Endothelial cell of umbilical vein (primary cell): ENCODE measurements around the gene GHRH. TPM values are rescaled to one million over a fixed set of nuclear protein-coding genes. Genes with fewer than 3 reads are reported as not detected.

Source experiments
- BruUV-seq: library from RNA; stranded (reverse); fragments of 400-500 nt; replicated peaks from 2 replicates; lab custom pipeline; 2021; lab: Mats Ljungman, UMichigan
- CTCF ChIA-PET: fragments of 300-600, 350-600 bp; sonication (Branson Sonifier 250); formaldehyde crosslinking; loops from one replicate; lab custom pipeline; 2021; ENCODE audit warnings: antibody characterized with exemption, inconsistent platforms; lab: Charles Lee
- POLR2A ChIA-PET: fragments of 300-600, 350-600 bp; sonication (Branson Sonifier 250); formaldehyde crosslinking; loops from one replicate; lab custom pipeline; 2021; ENCODE audit warnings: antibody characterized with exemption, inconsistent platforms; lab: Charles Lee
- DNase-seq: peaks from one replicate; pipeline ENCODE4 v3.0.0-alpha.2; 2011; ENCODE audit warnings: low read depth, low spot score
- FAIRE-seq: peaks from 2 replicates; lab custom pipeline; 2011; peaks lifted over from hg19 to GRCh38; lab: Jason Lieb, UNC
- H2AFZ ChIP-seq: 2 replicates; pipeline ENCODE4 v1.6.0; 2012; ENCODE audit warnings: low read depth, low read length, control low read depth, inconsistent platforms
- H3K27ac ChIP-seq: 2 replicates; pipeline ENCODE4 v1.5.1; 2011; ENCODE audit warnings: low read depth, mild to moderate bottlenecking, control low read depth, low read length, moderate library complexity; ENCODE audit not compliant: insufficient read depth
- H3K27me3 ChIP-seq, 2 experiments: 2 replicates each; pipeline versions ENCODE4 v1.6.0 to v1.6.1; 2011; ENCODE audit warnings: low read length in 2 of 2, mixed read lengths in 1 of 2; ENCODE audit not compliant: control insufficient read depth in 2 of 2, insufficient read depth in 2 of 2
- H3K36me3 ChIP-seq, 2 experiments: 2 replicates in 1 of 2; 3 replicates in 1 of 2; pipeline ENCODE4 v1.5.1; 2011; ENCODE audit warnings: low read length in 2 of 2, mild to moderate bottlenecking in 1 of 2, moderate library complexity in 1 of 2; ENCODE audit not compliant: control insufficient read depth in 2 of 2, insufficient read depth in 2 of 2; ENCODE audit errors: extremely low read depth in 1 of 2
- H3K4me1 ChIP-seq: 3 replicates; pipeline ENCODE4 v1.5.1; 2011; ENCODE audit warnings: mild to moderate bottlenecking, low read length; ENCODE audit not compliant: control insufficient read depth, insufficient read depth; ENCODE audit errors: extremely low read depth
- H3K4me2 ChIP-seq: 2 replicates; pipeline ENCODE4 v1.6.1; 2011; ENCODE audit warnings: low read length, control low read depth, mixed read lengths; ENCODE audit not compliant: insufficient read depth
- H3K4me3 ChIP-seq, 3 experiments: fragments of 200-600 bp in 1 of 3; sonication (generic), shearing (Covaris generic) in 1 of 3; replicated peaks in 1 of 3; 2 replicates each; pipeline ENCODE4 v1.5.1; 2011 to 2016; ENCODE audit warnings: control low read depth in 3 of 3, low read length in 3 of 3, mild to moderate bottlenecking in 2 of 3, inconsistent platforms in 1 of 3, low read depth in 1 of 3, moderate library complexity in 1 of 3; ENCODE audit not compliant: insufficient read depth in 1 of 3
- H3K79me2 ChIP-seq: 2 replicates; pipeline ENCODE4 v1.6.0; 2012; ENCODE audit warnings: low read length, inconsistent platforms; ENCODE audit not compliant: control insufficient read depth, insufficient read depth
- H3K9ac ChIP-seq: replicated peaks from 2 replicates; pipeline ENCODE3; 2011; ENCODE audit warnings: low read length, control low read depth; ENCODE audit not compliant: insufficient read depth; ENCODE audit errors: extremely low read depth
- H3K9me1 ChIP-seq: replicated peaks from 3 replicates; pipeline ENCODE4 v1.6.0; 2011; ENCODE audit warnings: mild to moderate bottlenecking, low read length; ENCODE audit not compliant: control insufficient read depth, insufficient read depth; ENCODE audit errors: extremely low read depth
- H3K9me3 ChIP-seq: replicated peaks from 2 replicates; pipeline ENCODE4 v1.5.1; 2012; ENCODE audit warnings: low read length, inconsistent platforms; ENCODE audit not compliant: control insufficient read depth, insufficient read depth
- H4K20me1 ChIP-seq: replicated peaks from 2 replicates; pipeline ENCODE3; 2011; ENCODE audit warnings: mild to moderate bottlenecking, low read length; ENCODE audit not compliant: control insufficient read depth, insufficient read depth; ENCODE audit errors: extremely low read depth
- CTCF ChIP-seq, 2 donors: IDR thresholded peaks; 1 replicate in 1 of 2; 2 replicates in 1 of 2; pipeline ENCODE4 v1.5.1; 2011; ENCODE audit warnings: low read length in 2 of 2, mild to moderate bottlenecking in 2 of 2, moderate library complexity in 2 of 2, control low read depth in 1 of 2, inconsistent platforms in 1 of 2, low read depth in 1 of 2; ENCODE audit not compliant: insufficient read depth in 1 of 2; ENCODE audit errors: extremely low read depth in 1 of 2
- EZH2 ChIP-seq: IDR thresholded peaks from 2 replicates; pipeline ENCODE4 v1.6.1; 2012; ENCODE audit warnings: borderline replicate concordance, low read depth, mild to moderate bottlenecking, moderate library complexity, low read length, inconsistent platforms; ENCODE audit not compliant: severe bottlenecking
- FOS ChIP-seq: IDR thresholded peaks from 2 replicates; pipeline ENCODE4 v1.6.1; 2011; ENCODE audit warnings: mild to moderate bottlenecking, low read length, moderate library complexity, borderline replicate concordance; ENCODE audit not compliant: insufficient read depth
- GATA2 ChIP-seq: IDR thresholded peaks from 2 replicates; pipeline ENCODE4 v1.7.0; 2011; ENCODE audit warnings: low read depth, mild to moderate bottlenecking, moderate library complexity, mixed read lengths, low read length; ENCODE audit not compliant: insufficient read length, insufficient read depth
- JUN ChIP-seq: IDR thresholded peaks from 2 replicates; pipeline ENCODE4 v1.6.1; 2011; ENCODE audit warnings: borderline replicate concordance, low read depth; ENCODE audit not compliant: insufficient read length, insufficient read depth
- MAX ChIP-seq: IDR thresholded peaks from 2 replicates; pipeline ENCODE4 v1.6.1; 2011; ENCODE audit not compliant: insufficient read depth, insufficient read length
- MYC ChIP-seq: IDR thresholded peaks from one replicate; pipeline ENCODE4 v1.6.1; 2011; ENCODE audit warnings: mild to moderate bottlenecking, low read depth, low read length
- POLR2A ChIP-seq: IDR thresholded peaks from 2 replicates; pipeline ENCODE4 v1.6.1; 2012; ENCODE audit warnings: low read depth, mild to moderate bottlenecking, control low read depth, low read length
- POLR2AphosphoS5 ChIP-seq: IDR thresholded peaks from 2 replicates; pipeline ENCODE4 v1.6.1; 2012; ENCODE audit warnings: low read depth, mild to moderate bottlenecking, control low read depth, low read length, moderate library complexity; ENCODE audit not compliant: insufficient read depth
- dilution Hi-C: fragments of 300-500 bp; cut with MboI; formaldehyde crosslinking; loops from one replicate; pipeline ENCODE4 v1.15.0; 2019; ENCODE audit warnings: low sequenced_read_pairs; ENCODE audit not compliant: extremely low pct_ligation_motif_present
- intact Hi-C: fragments of 100-400 bp; cut with micrococcal nuclease; formaldehyde crosslinking; loops from one replicate; pipeline ENCODE4 v1.10.0; 2022
- polyA plus RNA-seq, 4 experiments: library from polyadenylated mRNA; depleted of rRNA in 3 of 4; stranded (reverse) in 3 of 4; unstranded in 1 of 4; fragments of >200 nt; gene quantifications; 2 replicates each; pipeline versions ENCODE4 v1.2.1 to v1.2.3, GENCODE V29; 2011 to 2012; ENCODE audit warnings: missing spikeins in 1 of 4
- total RNA-seq: library from RNA; stranded (reverse); gene quantifications from 2 replicates; pipeline ENCODE4 v1.2.3, GENCODE V29; 2021

The GHRH gene
- total and polyA plus RNA-seq, 2 donors (not counting 3 experiments of a cell fraction or from before 2014, with no cell fraction given): not detected

GRCh38 chr20:37263686-37264085, 2.1 kb upstream of the GHRH start:
- no TSS peak for BruUV-seq
- H3K27ac ChIP-seq: no peak overlapping the region
- no peaks in the 10 kb centered on the region for H3K4me1 ChIP-seq
- ChIA-PET POLR2A (no interaction called here), CTCF (interaction anchor here (0.7 to 3.4 kb wide), 4 partner anchors 13 to 271 kb away, joined by 3 to 16 read pairs (median 9); no protein-coding TSS in a partner anchor)
- H3K27me3 ChIP-seq: peaks cover 7 to 17% of the 10 kb centered on the region in 2 experiments
- no peaks in the 10 kb centered on the region for H3K79me2 ChIP-seq
- no peak for DNase-seq
- FAIRE-seq: no peak
- H3K4me3 ChIP-seq: no peak overlapping the region
- no peak overlapping the region for H2AFZ ChIP-seq
- H3K4me2 ChIP-seq: no peak overlapping the region
- no peaks in the 10 kb centered on the region for H3K9me1 ChIP-seq
- dilution Hi-C loops (loop anchor here (25.0 kb wide), 1 partner anchor 249 kb away; the partner anchor contains the start of gene NNAT), intact Hi-C loops (no loop called here)
- no peak for TF ChIP-seq POLR2AphosphoS5
- no peak for TF ChIP-seq POLR2A
- TF ChIP-seq CTCF (IDR thresholded peaks at IDR 0.05; ENCODE audit: extremely low read depth in 1 of 2, insufficient read depth in 1 of 2, low read depth in 1 of 2, low read length in 2 of 2): no peak
- no peak for TF ChIP-seq FOS
- no peak for TF ChIP-seq GATA2
- TF ChIP-seq MYC: no peak
- TF ChIP-seq JUN: no peak
- no peak for TF ChIP-seq EZH2
- TF ChIP-seq MAX: no peak
- no peaks in the 10 kb centered on the region for H4K20me1 ChIP-seq
- no peak overlapping the region for H3K9ac ChIP-seq
- H3K36me3 ChIP-seq: no peaks in the 10 kb centered on the region
- H3K9me3 ChIP-seq: no peaks in the 10 kb centered on the region
